Measurements from ENCODE around the gene AP2A1.
A peak's percentile ranks its signal among the peaks of the same experiment; 100 is the strongest.
"Not testable (repeated sequence)": the region's sequence is repeated elsewhere in the genome, so short reads cannot be mapped to it uniquely, and the experiment has no call there.

Gene AP2A1

DNA sequence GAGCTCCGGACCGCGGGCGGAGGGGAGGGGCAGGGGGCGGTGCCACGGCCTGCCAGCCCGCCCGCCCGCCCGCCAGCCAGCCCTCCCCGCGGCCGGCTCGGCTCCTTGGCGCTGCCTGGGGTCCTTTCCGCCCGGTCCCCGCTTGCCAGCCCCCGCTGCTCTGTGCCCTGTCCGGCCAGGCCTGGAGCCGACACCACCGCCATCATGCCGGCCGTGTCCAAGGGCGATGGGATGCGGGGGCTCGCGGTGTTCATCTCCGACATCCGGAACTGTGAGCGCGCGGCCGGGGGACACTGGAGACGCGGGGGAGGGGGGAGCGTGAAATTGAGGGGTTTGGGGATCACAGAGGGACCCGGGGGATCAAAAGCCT, at the start of gene AP2A1:
Gene AP2A1, plus strand, starts transcription at position 72 of the 370 bp plus-strand sequence. Its CDS starts 133 bp downstream, at position 205.
- Histone ChIP-seq H3K36me3 (peaks cover 13% of the 10 kb centered on the region), H3K4me1 (ENCODE audit: control insufficient read depth in 1 of 2, insufficient read depth in 1 of 2, low read depth in 1 of 2, low read length in 1 of 2) (peaks cover 25 to 30% of the 10 kb centered on the region in 2 experiments), H3K27me3 (no peaks in the 10 kb centered on the region)

DNA sequence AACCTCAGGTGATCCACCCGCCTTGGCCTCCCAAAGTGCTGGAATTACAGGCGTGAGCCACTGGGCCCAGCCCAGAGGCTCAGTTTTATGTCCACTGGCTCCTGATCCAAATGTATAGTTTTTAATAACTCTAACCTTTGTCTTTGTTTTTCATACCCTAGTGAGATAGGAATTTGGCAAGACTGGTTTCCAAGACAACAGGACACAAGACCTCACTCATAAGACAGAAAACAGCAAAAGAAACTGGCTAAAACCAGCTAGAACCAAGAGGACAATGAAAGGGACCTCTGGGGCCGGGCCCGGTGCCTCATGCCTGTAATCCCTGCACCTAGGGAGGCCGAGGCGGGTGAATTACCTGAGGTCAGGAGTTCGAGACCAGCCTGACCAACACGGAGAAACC, 48.3 kb upstream of the AP2A1 start:
- Histone ChIP-seq H3K4me3 (ENCODE audit: low read depth in 1 of 2, low read length in 1 of 2) (no peak overlapping the region), H3K27ac (no peak overlapping the region)

More for the DNA sequence above, at the start of gene AP2A1:
- H3K9me3 ChIP-seq = no peaks in the 10 kb centered on the region
- H3K4me3 ChIP-seq (ENCODE audit: low read depth in 1 of 2, low read length in 1 of 2) = peak within 1 kb of the TSS; percentile 79 to 97
- TF ChIP-seq, protein P1, sequence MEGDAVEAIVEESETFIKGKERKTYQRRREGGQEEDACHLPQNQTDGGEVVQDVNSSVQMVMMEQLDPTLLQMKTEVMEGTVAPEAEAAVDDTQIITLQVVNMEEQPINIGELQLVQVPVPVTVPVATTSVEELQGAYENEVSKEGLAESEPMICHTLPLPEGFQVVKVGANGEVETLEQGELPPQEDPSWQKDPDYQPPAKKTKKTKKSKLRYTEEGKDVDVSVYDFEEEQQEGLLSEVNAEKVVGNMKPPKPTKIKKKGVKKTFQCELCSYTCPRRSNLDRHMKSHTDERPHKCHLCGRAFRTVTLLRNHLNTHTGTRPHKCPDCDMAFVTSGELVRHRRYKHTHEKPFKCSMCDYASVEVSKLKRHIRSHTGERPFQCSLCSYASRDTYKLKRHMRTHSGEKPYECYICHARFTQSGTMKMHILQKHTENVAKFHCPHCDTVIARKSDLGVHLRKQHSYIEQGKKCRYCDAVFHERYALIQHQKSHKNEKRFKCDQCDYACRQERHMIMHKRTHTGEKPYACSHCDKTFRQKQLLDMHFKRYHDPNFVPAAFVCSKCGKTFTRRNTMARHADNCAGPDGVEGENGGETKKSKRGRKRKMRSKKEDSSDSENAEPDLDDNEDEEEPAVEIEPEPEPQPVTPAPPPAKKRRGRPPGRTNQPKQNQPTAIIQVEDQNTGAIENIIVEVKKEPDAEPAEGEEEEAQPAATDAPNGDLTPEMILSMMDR (IDR thresholded peaks at IDR 0.05) = no peak
- peak within 1 kb of the TSS; percentile 97 for H3K27ac ChIP-seq

DNA sequence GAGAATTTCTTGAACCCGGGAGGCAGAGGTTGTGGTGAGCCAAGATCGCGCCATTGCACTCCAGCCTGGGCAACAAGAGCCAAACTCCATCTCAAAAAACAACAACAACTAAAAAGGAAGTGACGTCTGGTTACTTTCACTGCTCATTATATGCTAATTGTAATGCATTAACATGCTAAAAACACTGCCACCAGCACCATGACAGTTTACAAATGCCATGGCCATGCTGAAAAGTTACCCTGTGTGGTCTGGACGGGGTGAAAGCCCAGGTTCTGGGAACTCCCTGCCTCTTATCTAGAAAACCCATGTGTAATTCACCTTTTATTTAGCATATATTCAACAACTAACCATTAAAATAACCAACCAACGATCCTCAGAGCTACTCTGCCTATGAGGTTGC, 47.8 kb upstream of the AP2A1 start:
- no peak overlapping the region for H3K4me3 ChIP-seq (ENCODE audit: low read depth in 1 of 2, low read length in 1 of 2)
- H3K36me3 ChIP-seq = no peaks in the 10 kb centered on the region
- no peak overlapping the region for H3K27ac ChIP-seq
- peaks cover 6 to 13% of the 10 kb centered on the region in 2 experiments for H3K4me1 ChIP-seq (ENCODE audit: control insufficient read depth in 1 of 2, insufficient read depth in 1 of 2, low read depth in 1 of 2, low read length in 1 of 2)
- TF ChIP-seq, protein P1 (IDR thresholded peaks at IDR 0.05) = no peak
- H3K27me3 ChIP-seq = no peaks in the 10 kb centered on the region
- no peaks in the 10 kb centered on the region for H3K9me3 ChIP-seq

More for the DNA sequence above, 48.3 kb upstream of the AP2A1 start:
- no peaks in the 10 kb centered on the region for H3K27me3 ChIP-seq
- H3K4me1 ChIP-seq (ENCODE audit: control insufficient read depth in 1 of 2, insufficient read depth in 1 of 2, low read depth in 1 of 2, low read length in 1 of 2) = peaks cover 6 to 13% of the 10 kb centered on the region in 2 experiments
- H3K36me3 ChIP-seq = no peaks in the 10 kb centered on the region
- TF ChIP-seq, protein P1 (IDR thresholded peaks at IDR 0.05) = no peak
- H3K9me3 ChIP-seq = no peaks in the 10 kb centered on the region

DNA sequence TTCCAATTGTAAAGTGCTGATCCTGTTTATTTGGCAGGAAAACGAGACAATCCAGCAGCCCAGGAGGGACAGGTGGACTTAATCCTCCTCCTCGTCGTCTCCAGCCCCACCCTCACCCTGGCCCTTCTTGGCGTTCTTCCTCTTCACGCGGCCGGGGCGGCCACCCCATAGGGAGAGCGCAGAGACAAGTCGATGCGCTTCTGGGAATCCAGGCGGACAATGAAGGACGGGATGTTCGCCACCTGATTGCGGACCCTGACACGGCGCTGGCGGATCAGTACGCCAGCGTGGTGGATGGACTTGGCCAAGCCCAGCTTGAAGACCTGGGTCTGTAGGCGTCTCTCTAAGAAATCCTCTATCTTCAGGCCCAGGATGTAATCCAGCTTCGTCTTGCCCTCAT, 47.4 kb upstream of the AP2A1 start:
- not testable (repeated sequence) for H3K27me3 ChIP-seq; H3K36me3 ChIP-seq; H3K9me3 ChIP-seq; H3K27ac ChIP-seq; H3K4me3 ChIP-seq (ENCODE audit: low read depth in 1 of 2, low read length in 1 of 2)
- H3K4me1 ChIP-seq (ENCODE audit: control insufficient read depth in 1 of 2, insufficient read depth in 1 of 2, low read depth in 1 of 2, low read length in 1 of 2) = peaks cover 6 to 13% of the 10 kb centered on the region in 2 experiments

DNA sequence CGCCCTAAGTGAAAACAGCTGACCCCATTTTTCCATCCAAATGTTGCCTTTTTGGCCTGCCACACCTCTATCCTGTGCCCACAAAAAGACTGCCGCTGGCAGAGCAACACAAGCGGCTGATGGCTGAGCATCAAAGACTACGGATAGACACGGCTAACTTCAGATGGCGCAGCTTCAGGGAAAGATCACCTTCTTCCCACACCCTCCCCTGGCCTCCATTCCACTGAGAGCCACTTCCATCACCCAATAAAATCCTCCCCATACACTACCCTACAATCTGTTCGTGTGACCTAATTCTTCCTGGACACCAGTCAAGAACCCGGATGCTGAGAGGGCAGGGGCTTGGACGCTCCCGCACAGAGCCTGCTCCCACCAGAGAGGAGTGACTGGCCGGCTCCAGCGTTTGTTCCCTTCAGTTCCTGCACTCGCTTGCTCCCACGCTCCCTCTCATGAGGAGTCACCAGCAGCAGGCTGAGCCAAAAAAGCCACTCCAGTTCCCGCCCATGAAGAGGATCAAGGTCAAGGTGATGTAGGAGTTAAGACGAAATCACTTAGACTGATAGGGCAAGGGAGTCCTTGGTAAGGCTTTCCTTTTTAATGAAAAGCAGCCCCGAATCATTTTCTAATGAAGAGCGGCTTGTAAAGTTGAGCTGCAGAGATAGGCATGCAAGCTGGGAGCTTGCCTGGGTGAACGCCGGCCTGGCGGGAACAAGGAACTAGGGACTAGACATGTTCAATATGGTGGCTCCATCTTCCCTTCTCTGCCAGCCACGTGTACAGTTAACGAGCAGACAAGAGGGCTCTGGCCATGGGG, 39.4 kb upstream of the AP2A1 start:
- no peak overlapping the region for H3K4me3 ChIP-seq (ENCODE audit: low read depth in 1 of 2, low read length in 1 of 2)

DNA sequence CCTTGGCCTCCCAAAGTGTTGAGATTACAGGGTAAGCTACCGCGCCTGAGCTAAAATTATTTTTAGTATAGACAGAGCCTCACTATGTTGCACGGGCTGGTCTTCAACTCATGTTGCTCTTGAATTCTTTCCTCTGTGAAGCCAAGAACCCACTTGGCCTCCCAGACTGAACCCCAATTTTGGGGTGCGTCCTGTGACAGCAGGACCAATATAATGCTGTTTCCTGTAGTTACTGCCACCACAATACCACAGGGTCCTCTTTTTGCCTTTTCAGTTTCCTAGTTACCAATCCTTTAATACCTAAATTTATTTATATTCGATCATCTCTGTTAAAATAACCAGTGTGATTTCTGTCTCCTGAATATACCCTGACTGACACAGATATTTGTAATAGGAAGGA, 36.6 kb upstream of the AP2A1 start:
- no peaks in the 10 kb centered on the region for H3K9me3 ChIP-seq
- H3K27ac ChIP-seq = no peak overlapping the region
- TF ChIP-seq, protein P1 (IDR thresholded peaks at IDR 0.05) = no peak
- no peaks in the 10 kb centered on the region for H3K36me3 ChIP-seq
- H3K4me3 ChIP-seq (ENCODE audit: low read depth in 1 of 2, low read length in 1 of 2) = no peak overlapping the region
- no peaks in the 10 kb centered on the region for H3K4me1 ChIP-seq (ENCODE audit: control insufficient read depth in 1 of 2, insufficient read depth in 1 of 2, low read depth in 1 of 2, low read length in 1 of 2)
- H3K27me3 ChIP-seq = no peaks in the 10 kb centered on the region

More for the DNA sequence above, 39.4 kb upstream of the AP2A1 start:
- H3K9me3 ChIP-seq = no peaks in the 10 kb centered on the region
- H3K36me3 ChIP-seq = no peaks in the 10 kb centered on the region
- TF ChIP-seq, protein P1 (IDR thresholded peaks at IDR 0.05) = no peak
- no peak overlapping the region for H3K27ac ChIP-seq
- H3K4me1 ChIP-seq (ENCODE audit: control insufficient read depth in 1 of 2, insufficient read depth in 1 of 2, low read depth in 1 of 2, low read length in 1 of 2) = no peaks in the 10 kb centered on the region
- H3K27me3 ChIP-seq = no peaks in the 10 kb centered on the region
